Breast epithelium (tissue), 3 donors: Measurements from ENCODE around the gene FBLN1.

Experiments
- CTCF ChIP-seq, 3 donors: fragments of 450-650 bp; IDR thresholded peaks; one replicate each; pipeline ENCODE4 v1.5.1; 2016 to 2017; ENCODE audit warnings: antibody characterized with exemption in 3 of 3, mild to moderate bottlenecking in 3 of 3, moderate library complexity in 3 of 3
- POLR2A ChIP-seq: fragments of 450-650 bp; IDR thresholded peaks from one replicate; pipeline ENCODE4 v1.6.1; 2016; ENCODE audit warnings: antibody characterized with exemption, mild to moderate bottlenecking, moderate library complexity

DNA sequence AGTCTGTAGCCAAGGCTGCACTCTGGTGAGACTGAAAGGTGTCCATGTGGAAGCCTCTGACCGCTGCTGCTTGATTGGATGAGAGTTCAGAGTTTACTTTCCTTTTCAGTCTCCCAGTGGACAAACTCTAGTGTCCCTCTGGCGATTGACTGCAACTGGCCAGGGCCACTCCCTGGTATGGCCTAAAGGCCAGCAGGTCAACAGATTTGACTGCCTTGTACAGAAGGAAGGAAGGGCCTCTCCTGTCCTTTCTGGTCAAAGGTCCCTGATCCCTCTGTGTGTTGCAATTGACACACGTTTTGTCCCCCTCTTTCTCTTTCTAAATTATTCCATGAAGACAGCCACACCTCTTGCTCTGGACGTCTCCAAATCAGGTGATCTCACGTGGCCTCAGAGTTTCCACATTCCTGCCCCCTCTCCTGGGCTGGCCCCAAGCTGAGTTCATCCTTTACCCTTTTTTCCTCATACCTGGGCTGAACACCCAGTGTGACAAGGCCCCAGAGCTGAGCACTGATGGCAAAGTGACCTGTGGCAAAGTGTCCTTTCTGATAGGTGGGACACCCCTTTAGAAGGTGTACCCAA lies 18.7 kb upstream of the FBLN1 start:
- TF ChIP-seq POLR2A: no peak
- TF ChIP-seq CTCF (IDR thresholded peaks at IDR 0.05): no peak
